K562 (cell line): ENCODE data around the gene PPARGC1A. TPM values are rescaled to one million over a fixed set of nuclear protein-coding genes. Genes with fewer than 3 reads are reported as not detected.

ENCODE experiments used
- ATAC-seq: fragments of 200-7000 bp; cut with Tn5 transposase; 3 replicates; pipeline ENCODE4 v1.9.1; 2020; ENCODE audit warnings: moderate library complexity
- BruUV-seq: library from RNA; stranded (reverse); fragments of 400-500 nt; replicated peaks from 2 replicates; lab custom pipeline; 2021; lab: Mats Ljungman, UMichigan
- CTCF ChIA-PET: fragments of 300-600 bp; formaldehyde crosslinking; extraction: SDS; loops from one replicate; lab custom pipeline; 2021; ENCODE audit warnings: low intra/inter-chr PET ratio; lab: Yijun Ruan, JAX
- POLR2A ChIA-PET: fragments of 300-600, 350-650 bp; sonication (Branson Sonifier 250); formaldehyde crosslinking; extraction: SDS; loops from one replicate; lab custom pipeline; 2021; ENCODE audit warnings: antibody characterized with exemption, inconsistent platforms; lab: Yijun Ruan, JAX
- DNase-seq, 4 experiments: peaks; one replicate each; pipeline versions ENCODE4 v3.0.0 to v3.0.0-alpha.2; 2011 to 2018; ENCODE audit warnings: low spot score in 3 of 4, mixed read lengths in 3 of 4; ENCODE audit errors: extremely low read depth in 1 of 4
- FAIRE-seq: peaks from 2 replicates; lab custom pipeline; 2011; peaks lifted over from hg19 to GRCh38; lab: Jason Lieb, UNC
- H2AFZ ChIP-seq: 2 replicates; pipeline ENCODE4 v1.6.0; 2011; ENCODE audit warnings: low read depth, low read length, control low read depth, inconsistent platforms
- H3K27ac ChIP-seq: fragments of 200-600 bp; 3 replicates; pipeline ENCODE4 v1.8.0; 2011; ENCODE audit warnings: low read depth, mild to moderate bottlenecking, control low read depth, inconsistent platforms, low read length, moderate library complexity, mixed read lengths; ENCODE audit errors: extremely low read depth
- H3K27me3 ChIP-seq, 2 experiments: fragments of 300-600 bp in 1 of 2; 2 replicates in 1 of 2; 3 replicates in 1 of 2; pipeline versions ENCODE4 v1.6.0 to v1.8.0; 2011; ENCODE audit warnings: inconsistent platforms in 2 of 2, low read length in 2 of 2, mild to moderate bottlenecking in 1 of 2, mixed read lengths in 1 of 2, moderate library complexity in 1 of 2; ENCODE audit not compliant: control insufficient read depth in 2 of 2, insufficient read depth in 2 of 2
- H3K36me3 ChIP-seq: fragments of 300-600 bp; 3 replicates; pipeline ENCODE4 v1.8.0; 2011; ENCODE audit warnings: mild to moderate bottlenecking, low read length, inconsistent platforms; ENCODE audit not compliant: control insufficient read depth, insufficient read depth
- H3K4me1 ChIP-seq, 2 experiments: fragments of 200-600 bp in 1 of 2; replicated peaks in 1 of 2; 2 replicates in 1 of 2; 3 replicates in 1 of 2; pipeline versions ENCODE4 v1.5.1 to v1.8.0; 2011; ENCODE audit warnings: inconsistent platforms in 2 of 2, low read length in 2 of 2, mild to moderate bottlenecking in 1 of 2, mixed read lengths in 1 of 2, moderate library complexity in 1 of 2; ENCODE audit not compliant: control insufficient read depth in 2 of 2, insufficient read depth in 2 of 2
- H3K4me2 ChIP-seq: 2 replicates; pipeline ENCODE4 v1.6.1; 2011; ENCODE audit warnings: low read length, control low read depth, inconsistent platforms, mixed read lengths; ENCODE audit not compliant: insufficient read depth
- H3K4me3 ChIP-seq: fragments of 200-600 bp; sonication (generic), shearing (Covaris generic); 2 replicates; pipeline ENCODE4 v1.5.1; 2016; ENCODE audit warnings: control low read depth, inconsistent platforms
- H3K79me2 ChIP-seq: fragments of 200-600 bp; 3 replicates; pipeline ENCODE4 v1.8.0; 2011; ENCODE audit warnings: low read length, inconsistent platforms; ENCODE audit not compliant: control insufficient read depth, insufficient read depth
- H3K9ac ChIP-seq, 2 experiments: 2 replicates each; pipeline versions ENCODE4 v1.6.0 to v1.6.1; 2011; ENCODE audit warnings: low read depth in 2 of 2, low read length in 2 of 2, control low read depth in 1 of 2, inconsistent platforms in 1 of 2, mild to moderate bottlenecking in 1 of 2, mixed read lengths in 1 of 2; ENCODE audit not compliant: insufficient read depth in 1 of 2
- H3K9me1 ChIP-seq: one replicate; pipeline ENCODE4 v1.6.0; 2011; ENCODE audit warnings: inconsistent platforms, mild to moderate bottlenecking, low read length, moderate library complexity; ENCODE audit not compliant: control insufficient read depth, insufficient read depth
- H3K9me3 ChIP-seq: replicated peaks from 2 replicates; pipeline ENCODE4 v1.5.1; 2011; ENCODE audit warnings: low read depth, low read length, inconsistent platforms; ENCODE audit not compliant: control insufficient read depth, insufficient read depth
- H4K20me1 ChIP-seq: replicated peaks from 2 replicates; pipeline ENCODE4 v1.6.1; 2011; ENCODE audit warnings: low read length, inconsistent platforms, mixed read lengths; ENCODE audit not compliant: control insufficient read depth, insufficient read depth
- HMG20B ChIP-seq: fragments of 250-450 bp; sonication (Bioruptor Pico); IDR thresholded peaks from 2 replicates; pipeline ENCODE4 v1.5.0; 2021; ENCODE audit warnings: mild to moderate bottlenecking
- MCM5 ChIP-seq: fragments of 450-650 bp; IDR thresholded peaks from 2 replicates; pipeline ENCODE4 v1.6.1; 2016; ENCODE audit warnings: low read depth
- PHF21A ChIP-seq: fragments of 450-650 bp; IDR thresholded peaks from 2 replicates; pipeline ENCODE4 v1.6.1; 2017; ENCODE audit warnings: low read depth, borderline replicate concordance
- ZNF175 ChIP-seq: fragments of 200-800 bp; sonication (Bioruptor generic); IDR thresholded peaks from 2 replicates; pipeline ENCODE4 v1.6.1; 2016; ENCODE audit warnings: low read depth, mild to moderate bottlenecking, missing genetic modification characterization, missing compliant biosample characterization
- WGBS: fragments of 100-300 bp; shearing (Covaris generic); methylation state at CpG from one replicate; pipeline ENCODE4 v1.1.6; 2016; ENCODE audit warnings: low coverage, mixed read lengths; ENCODE audit not compliant: insufficient coverage; ENCODE audit errors: missing lambda C conversion rate; 5-methylcytosine and 5-hydroxymethylcytosine counted together
- in situ Hi-C: fragments of 300-500 bp; cut with MboI; formaldehyde crosslinking; loops from 4 replicates; pipeline ENCODE4 v1.15.0; 2018; ENCODE audit warnings: inconsistent platforms, mixed read lengths
- intact Hi-C: fragments of 100-400 bp; cut with micrococcal nuclease; formaldehyde crosslinking; loops from 2 replicates; pipeline ENCODE4 v1.14.2; 2022
- polyA plus RNA-seq, 8 experiments: library from polyadenylated mRNA; depleted of rRNA in 4 of 8; stranded (reverse) in 5 of 8; unstranded in 3 of 8; fragments of >200 nt; fragmentation: Nextera tagmentation in 2 of 8; fragmentation: Illumina TruSeq in 1 of 8; extraction: Ambion mirVana in 2 of 8; extraction: Trizol in 1 of 8; gene quantifications; 2 replicates each; pipeline versions ENCODE4 v1.2.1 to v1.2.3, GENCODE V29; 2011 to 2014; ENCODE audit warnings: inconsistent platforms in 1 of 8, missing spikeins in 1 of 8
- total RNA-seq, 7 experiments: library from RNA; depleted of rRNA in 6 of 7; stranded (reverse); fragments of >200 nt in 6 of 7; fragmentation: Illumina TruSeq in 2 of 7; extraction: Trizol in 2 of 7; gene quantifications; 2 replicates each; pipeline versions ENCODE4 v1.2.1 to v1.2.3, GENCODE V29; 2011 to 2021; ENCODE audit warnings: low replicate concordance in 1 of 7
- TF ChIP-seq, protein P1 (sequence below), 2 experiments: fragments of 450-650 bp in 1 of 2; sonication (generic) in 1 of 2; formaldehyde crosslinking; conservative IDR thresholded peaks; 2 replicates each; pipeline versions ENCODE4 v1.4.0 to v1.8.1; 2020 to 2022; ENCODE audit warnings: mild to moderate bottlenecking in 1 of 2, missing genetic modification reagents in 1 of 2
- TF ChIP-seq, protein P2 (sequence below): fragments of 250-450 bp; sonication (Bioruptor Pico); IDR thresholded peaks from 2 replicates; pipeline ENCODE4 v1.8.0; 2022; ENCODE audit warnings: moderate library complexity, mild to moderate bottlenecking, inconsistent platforms
- TF ChIP-seq, protein P3 (sequence below): fragments of 250-450 bp; sonication (Bioruptor Pico); IDR thresholded peaks from 2 replicates; pipeline ENCODE4 v1.5.0; 2020; ENCODE audit warnings: mild to moderate bottlenecking, borderline replicate concordance

The PPARGC1A gene
- total and polyA plus RNA-seq, 9 of the 15 experiments (the other 6 are each of a cell fraction or from before 2014, with no cell fraction given), result 0.02 TPM; not detected in 8

DNA sequence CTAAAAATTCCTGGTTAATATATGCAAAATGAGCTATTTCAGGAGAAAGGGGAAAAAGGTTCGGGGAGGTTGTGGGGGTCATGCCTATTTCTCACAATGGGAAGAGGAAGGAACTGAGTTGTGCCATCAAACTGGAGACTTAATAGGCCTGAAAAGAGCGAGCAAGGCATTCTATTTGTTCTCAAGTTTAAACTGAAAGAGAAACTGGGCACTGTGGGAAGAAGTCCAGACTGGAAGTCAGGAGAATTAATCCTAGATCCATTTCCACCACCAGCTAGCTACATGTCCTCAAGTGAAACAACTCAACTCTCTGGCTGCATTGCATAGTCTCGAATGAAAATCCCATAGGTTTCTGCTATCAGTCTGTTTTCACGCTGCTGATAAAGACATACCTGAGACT lies 50.6 kb downstream of the PPARGC1A start:
- Histone ChIP-seq H3K9me3 (no peaks in the 10 kb centered on the region), H3K79me2 (no peaks in the 10 kb centered on the region), H3K4me3 (no peak overlapping the region), H3K9me1 (no peaks in the 10 kb centered on the region), H3K4me2 (no peak overlapping the region), H3K27ac (no peak overlapping the region), H3K4me1 (no peaks in the 10 kb centered on the region), H3K36me3 (no peaks in the 10 kb centered on the region)
- CTCF ChIA-PET, result no interaction called here
- ATAC-seq, result no peak
- intact Hi-C loops, result no loop called here
- TF ChIP-seq, protein P1, sequence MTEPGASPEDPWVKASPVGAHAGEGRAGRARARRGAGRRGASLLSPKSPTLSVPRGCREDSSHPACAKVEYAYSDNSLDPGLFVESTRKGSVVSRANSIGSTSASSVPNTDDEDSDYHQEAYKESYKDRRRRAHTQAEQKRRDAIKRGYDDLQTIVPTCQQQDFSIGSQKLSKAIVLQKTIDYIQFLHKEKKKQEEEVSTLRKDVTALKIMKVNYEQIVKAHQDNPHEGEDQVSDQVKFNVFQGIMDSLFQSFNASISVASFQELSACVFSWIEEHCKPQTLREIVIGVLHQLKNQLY (CRISPR knock-in tag; conservative IDR thresholded peaks at IDR 0.05), result no peak
- TF ChIP-seq ZNF175 (CRISPR knock-in tag) (no peak), MCM5 (no peak), PHF21A (no peak), HMG20B (CRISPR knock-in tag) (no peak)
- TF ChIP-seq, protein P2, sequence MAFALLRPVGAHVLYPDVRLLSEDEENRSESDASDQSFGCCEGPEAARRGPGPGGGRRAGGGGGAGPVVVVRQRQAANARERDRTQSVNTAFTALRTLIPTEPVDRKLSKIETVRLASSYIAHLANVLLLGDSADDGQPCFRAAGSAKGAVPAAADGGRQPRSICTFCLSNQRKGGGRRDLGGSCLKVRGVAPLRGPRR (CRISPR knock-in tag), result no peak
- TF ChIP-seq, protein P3, sequence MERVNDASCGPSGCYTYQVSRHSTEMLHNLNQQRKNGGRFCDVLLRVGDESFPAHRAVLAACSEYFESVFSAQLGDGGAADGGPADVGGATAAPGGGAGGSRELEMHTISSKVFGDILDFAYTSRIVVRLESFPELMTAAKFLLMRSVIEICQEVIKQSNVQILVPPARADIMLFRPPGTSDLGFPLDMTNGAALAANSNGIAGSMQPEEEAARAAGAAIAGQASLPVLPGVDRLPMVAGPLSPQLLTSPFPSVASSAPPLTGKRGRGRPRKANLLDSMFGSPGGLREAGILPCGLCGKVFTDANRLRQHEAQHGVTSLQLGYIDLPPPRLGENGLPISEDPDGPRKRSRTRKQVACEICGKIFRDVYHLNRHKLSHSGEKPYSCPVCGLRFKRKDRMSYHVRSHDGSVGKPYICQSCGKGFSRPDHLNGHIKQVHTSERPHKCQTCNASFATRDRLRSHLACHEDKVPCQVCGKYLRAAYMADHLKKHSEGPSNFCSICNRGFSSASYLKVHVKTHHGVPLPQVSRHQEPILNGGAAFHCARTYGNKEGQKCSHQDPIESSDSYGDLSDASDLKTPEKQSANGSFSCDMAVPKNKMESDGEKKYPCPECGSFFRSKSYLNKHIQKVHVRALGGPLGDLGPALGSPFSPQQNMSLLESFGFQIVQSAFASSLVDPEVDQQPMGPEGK (CRISPR knock-in tag), result no peak
- TF ChIP-seq, all 486 proteins: peak for 0
- in situ Hi-C loops, result no loop called here
- WGBS, result 0% methylated on average over 4 of the region's 4 CpGs
- H3K9ac ChIP-seq, result no peak overlapping the region
- no peak for FAIRE-seq
- no peak for DNase-seq
- BruUV-seq, result no TSS peak
- H4K20me1 ChIP-seq, result no peaks in the 10 kb centered on the region
- POLR2A ChIA-PET, result no interaction called here
- H2AFZ ChIP-seq, result no peak overlapping the region
- H3K27me3 ChIP-seq, result no peaks in the 10 kb centered on the region
